HEK293T (cell line): Measurements from ENCODE around the gene GLOD4.

Experiments used
- ARNT ChIP-seq: fragments of 450-650 bp; IDR thresholded peaks from 2 replicates; pipeline ENCODE4 v1.6.1; 2017; ENCODE audit warnings: mild to moderate bottlenecking
- BHLHE40 ChIP-seq: fragments of 450-650 bp; IDR thresholded peaks from 2 replicates; pipeline ENCODE4 v1.6.1; 2016; ENCODE audit warnings: mild to moderate bottlenecking, moderate library complexity, borderline replicate concordance
- ELF4 ChIP-seq: fragments of 450-650 bp; IDR thresholded peaks from 2 replicates; pipeline ENCODE4 v1.6.1; 2017; ENCODE audit warnings: antibody characterized with exemption
- FOXA1 ChIP-seq: fragments of 450-650 bp; IDR thresholded peaks from 2 replicates; pipeline ENCODE4 v1.6.1; 2016; ENCODE audit warnings: mild to moderate bottlenecking
- FOXM1 ChIP-seq: fragments of 450-650 bp; IDR thresholded peaks from 2 replicates; pipeline ENCODE4 v1.6.1; 2017; ENCODE audit warnings: mild to moderate bottlenecking, borderline replicate concordance
- L3MBTL2 ChIP-seq: fragments of 450-650 bp; conservative IDR thresholded peaks from 2 replicates; pipeline ENCODE4 v1.6.1; 2016; ENCODE audit warnings: mild to moderate bottlenecking
- SP1 ChIP-seq: fragments of 450-650 bp; IDR thresholded peaks from 2 replicates; pipeline ENCODE4 v1.6.1; 2017
- TF ChIP-seq, protein P1 (sequence below): fragments of 450-650 bp; IDR thresholded peaks from 2 replicates; pipeline ENCODE4 v1.6.1; 2016

GRCh38 chr17:788551-788950, 6.5 kb upstream of the GLOD4 start:
- TF ChIP-seq FOXM1: no peak
- TF ChIP-seq SP1: no peak
- no peak for TF ChIP-seq FOXA1
- TF ChIP-seq, protein P1, sequence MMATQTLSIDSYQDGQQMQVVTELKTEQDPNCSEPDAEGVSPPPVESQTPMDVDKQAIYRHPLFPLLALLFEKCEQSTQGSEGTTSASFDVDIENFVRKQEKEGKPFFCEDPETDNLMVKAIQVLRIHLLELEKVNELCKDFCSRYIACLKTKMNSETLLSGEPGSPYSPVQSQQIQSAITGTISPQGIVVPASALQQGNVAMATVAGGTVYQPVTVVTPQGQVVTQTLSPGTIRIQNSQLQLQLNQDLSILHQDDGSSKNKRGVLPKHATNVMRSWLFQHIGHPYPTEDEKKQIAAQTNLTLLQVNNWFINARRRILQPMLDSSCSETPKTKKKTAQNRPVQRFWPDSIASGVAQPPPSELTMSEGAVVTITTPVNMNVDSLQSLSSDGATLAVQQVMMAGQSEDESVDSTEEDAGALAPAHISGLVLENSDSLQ: no peak
- no peak for TF ChIP-seq ELF4
- no peak for TF ChIP-seq BHLHE40
- TF ChIP-seq L3MBTL2: no peak
- TF ChIP-seq ARNT: no peak
